HepG2 (cell line): ENCODE data around the gene JMJD4. TPM values are rescaled to one million over a fixed set of nuclear protein-coding genes. Genes with fewer than 3 reads are reported as not detected.
A peak's percentile ranks its signal among the peaks of the same experiment; 100 is the strongest.

Source experiments
- ARID2 ChIP-seq: sonication (generic); formaldehyde crosslinking; IDR thresholded peaks from 2 replicates; pipeline ENCODE4 v1.8.1; 2022; ENCODE audit warnings: mild to moderate bottlenecking, missing genetic modification reagents, borderline replicate concordance
- FOXM1 ChIP-seq: sonication (generic); formaldehyde crosslinking; IDR thresholded peaks from 2 replicates; pipeline ENCODE4 v1.5.0; 2020; ENCODE audit warnings: missing genetic modification reagents
- TEAD2 ChIP-seq: sonication (generic); formaldehyde crosslinking; IDR thresholded peaks from 2 replicates; pipeline ENCODE4 v1.9.0; 2021; ENCODE audit warnings: missing genetic modification reagents
- XRCC5 ChIP-seq: fragments of 200-400 bp; formaldehyde crosslinking; optimal IDR thresholded peaks from 2 replicates; pipeline ENCODE3; 2017; ENCODE audit warnings: mild to moderate bottlenecking, low read length
- ZNF124 ChIP-seq: sonication (generic); formaldehyde crosslinking; IDR thresholded peaks from 2 replicates; pipeline ENCODE4 v1.4.0; 2020; ENCODE audit warnings: missing genetic modification reagents
- ZNF138 ChIP-seq: sonication (generic); formaldehyde crosslinking; IDR thresholded peaks from 2 replicates; pipeline ENCODE4 v1.5.0; 2020; ENCODE audit warnings: mild to moderate bottlenecking, low read depth, missing genetic modification reagents
- polyA plus RNA-seq, 8 experiments: library from polyadenylated mRNA; depleted of rRNA in 3 of 8; stranded (reverse) in 7 of 8; unstranded in 1 of 8; fragments of >200 nt; fragmentation: Illumina TruSeq in 4 of 8; extraction: Trizol in 4 of 8; gene quantifications; 2 replicates each; pipeline versions ENCODE4 v1.2.1 to v1.2.3, GENCODE V29; 2011 to 2016; ENCODE audit warnings: low read depth in 4 of 8, missing spikeins in 1 of 8, mixed read lengths in 1 of 8; ENCODE audit not compliant: insufficient read depth in 1 of 8
- total RNA-seq, 5 experiments: library from RNA; depleted of rRNA; stranded (reverse); fragments of >200 nt; fragmentation: Illumina TruSeq; extraction: Trizol; gene quantifications; 2 replicates each; pipeline ENCODE4 v1.2.3, GENCODE V29; 2016; ENCODE audit warnings: low read depth in 1 of 5
- TF ChIP-seq, protein P1 (sequence below): sonication (generic); formaldehyde crosslinking; IDR thresholded peaks from 2 replicates; pipeline ENCODE4 v1.4.0; 2020; ENCODE audit warnings: missing genetic modification reagents
- TF ChIP-seq, protein P2 (sequence below): sonication (generic); formaldehyde crosslinking; IDR thresholded peaks from 2 replicates; pipeline ENCODE4 v1.5.0; 2020; ENCODE audit warnings: mild to moderate bottlenecking, missing genetic modification reagents
- TF ChIP-seq, protein P3 (sequence below): sonication (generic); formaldehyde crosslinking; IDR thresholded peaks from 2 replicates; pipeline ENCODE4 v1.5.0; 2020; ENCODE audit warnings: mild to moderate bottlenecking, missing genetic modification reagents
- TF ChIP-seq, protein P4 (sequence below): sonication (generic); formaldehyde crosslinking; IDR thresholded peaks from 2 replicates; pipeline ENCODE4 v1.8.1; 2022; ENCODE audit warnings: mild to moderate bottlenecking, missing genetic modification reagents
- TF ChIP-seq, protein P5 (sequence below): sonication (generic); formaldehyde crosslinking; IDR thresholded peaks from 2 replicates; pipeline ENCODE4 v1.5.1; 2020; ENCODE audit warnings: missing genetic modification reagents, mild to moderate bottlenecking, borderline replicate concordance

The JMJD4 gene
- total and polyA plus RNA-seq, 2 of the 13 experiments (the other 11 are each of a cell fraction or from before 2014, with no cell fraction given): 10.2 to 29.0 TPM

DNA sequence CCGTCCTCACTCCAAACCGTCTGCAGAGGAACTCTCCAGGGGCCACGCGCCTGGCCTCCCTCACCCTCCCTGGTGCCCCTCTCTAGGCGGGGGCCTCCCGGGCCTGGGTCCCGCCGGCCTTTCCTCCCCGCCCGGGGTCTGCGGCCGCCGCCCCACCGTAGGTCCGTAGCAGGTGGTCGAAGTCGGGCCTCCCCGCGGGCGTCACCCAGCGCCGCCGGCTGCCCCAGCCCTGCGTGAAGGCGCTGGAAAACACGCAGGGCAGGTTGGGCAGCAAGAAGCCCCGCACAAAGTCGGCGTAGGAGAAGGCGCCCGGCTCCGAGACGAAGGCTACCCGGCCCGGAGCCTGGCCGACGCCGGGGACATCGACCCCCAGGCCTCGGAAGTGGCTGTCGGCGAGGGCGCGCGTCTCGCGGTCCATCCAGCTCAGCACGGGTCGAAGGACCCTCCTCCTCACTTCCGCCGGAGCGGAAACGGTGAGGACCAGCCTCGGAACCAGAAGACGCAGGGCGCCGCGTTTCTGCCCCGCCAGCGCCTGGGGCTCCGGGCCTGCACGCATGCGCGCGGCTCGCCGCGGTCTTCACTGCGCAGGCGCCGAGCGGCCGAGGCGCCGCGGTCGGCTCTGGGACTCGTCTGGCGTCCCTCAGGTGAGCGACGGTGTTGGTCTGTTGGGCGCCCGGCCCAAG is at the start of gene JMJD4, which contains the start of gene SNAP47 (continued):
- TF ChIP-seq, protein P1, sequence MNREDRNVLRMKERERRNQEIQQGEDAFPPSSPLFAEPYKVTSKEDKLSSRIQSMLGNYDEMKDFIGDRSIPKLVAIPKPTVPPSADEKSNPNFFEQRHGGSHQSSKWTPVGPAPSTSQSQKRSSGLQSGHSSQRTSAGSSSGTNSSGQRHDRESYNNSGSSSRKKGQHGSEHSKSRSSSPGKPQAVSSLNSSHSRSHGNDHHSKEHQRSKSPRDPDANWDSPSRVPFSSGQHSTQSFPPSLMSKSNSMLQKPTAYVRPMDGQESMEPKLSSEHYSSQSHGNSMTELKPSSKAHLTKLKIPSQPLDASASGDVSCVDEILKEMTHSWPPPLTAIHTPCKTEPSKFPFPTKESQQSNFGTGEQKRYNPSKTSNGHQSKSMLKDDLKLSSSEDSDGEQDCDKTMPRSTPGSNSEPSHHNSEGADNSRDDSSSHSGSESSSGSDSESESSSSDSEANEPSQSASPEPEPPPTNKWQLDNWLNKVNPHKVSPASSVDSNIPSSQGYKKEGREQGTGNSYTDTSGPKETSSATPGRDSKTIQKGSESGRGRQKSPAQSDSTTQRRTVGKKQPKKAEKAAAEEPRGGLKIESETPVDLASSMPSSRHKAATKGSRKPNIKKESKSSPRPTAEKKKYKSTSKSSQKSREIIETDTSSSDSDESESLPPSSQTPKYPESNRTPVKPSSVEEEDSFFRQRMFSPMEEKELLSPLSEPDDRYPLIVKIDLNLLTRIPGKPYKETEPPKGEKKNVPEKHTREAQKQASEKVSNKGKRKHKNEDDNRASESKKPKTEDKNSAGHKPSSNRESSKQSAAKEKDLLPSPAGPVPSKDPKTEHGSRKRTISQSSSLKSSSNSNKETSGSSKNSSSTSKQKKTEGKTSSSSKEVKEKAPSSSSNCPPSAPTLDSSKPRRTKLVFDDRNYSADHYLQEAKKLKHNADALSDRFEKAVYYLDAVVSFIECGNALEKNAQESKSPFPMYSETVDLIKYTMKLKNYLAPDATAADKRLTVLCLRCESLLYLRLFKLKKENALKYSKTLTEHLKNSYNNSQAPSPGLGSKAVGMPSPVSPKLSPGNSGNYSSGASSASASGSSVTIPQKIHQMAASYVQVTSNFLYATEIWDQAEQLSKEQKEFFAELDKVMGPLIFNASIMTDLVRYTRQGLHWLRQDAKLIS: no peak
- TF ChIP-seq, protein P2, sequence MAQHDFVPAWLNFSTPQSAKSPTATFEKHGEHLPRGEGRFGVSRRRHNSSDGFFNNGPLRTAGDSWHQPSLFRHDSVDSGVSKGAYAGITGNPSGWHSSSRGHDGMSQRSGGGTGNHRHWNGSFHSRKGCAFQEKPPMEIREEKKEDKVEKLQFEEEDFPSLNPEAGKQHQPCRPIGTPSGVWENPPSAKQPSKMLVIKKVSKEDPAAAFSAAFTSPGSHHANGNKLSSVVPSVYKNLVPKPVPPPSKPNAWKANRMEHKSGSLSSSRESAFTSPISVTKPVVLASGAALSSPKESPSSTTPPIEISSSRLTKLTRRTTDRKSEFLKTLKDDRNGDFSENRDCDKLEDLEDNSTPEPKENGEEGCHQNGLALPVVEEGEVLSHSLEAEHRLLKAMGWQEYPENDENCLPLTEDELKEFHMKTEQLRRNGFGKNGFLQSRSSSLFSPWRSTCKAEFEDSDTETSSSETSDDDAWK: no peak
- TF ChIP-seq, protein P3, sequence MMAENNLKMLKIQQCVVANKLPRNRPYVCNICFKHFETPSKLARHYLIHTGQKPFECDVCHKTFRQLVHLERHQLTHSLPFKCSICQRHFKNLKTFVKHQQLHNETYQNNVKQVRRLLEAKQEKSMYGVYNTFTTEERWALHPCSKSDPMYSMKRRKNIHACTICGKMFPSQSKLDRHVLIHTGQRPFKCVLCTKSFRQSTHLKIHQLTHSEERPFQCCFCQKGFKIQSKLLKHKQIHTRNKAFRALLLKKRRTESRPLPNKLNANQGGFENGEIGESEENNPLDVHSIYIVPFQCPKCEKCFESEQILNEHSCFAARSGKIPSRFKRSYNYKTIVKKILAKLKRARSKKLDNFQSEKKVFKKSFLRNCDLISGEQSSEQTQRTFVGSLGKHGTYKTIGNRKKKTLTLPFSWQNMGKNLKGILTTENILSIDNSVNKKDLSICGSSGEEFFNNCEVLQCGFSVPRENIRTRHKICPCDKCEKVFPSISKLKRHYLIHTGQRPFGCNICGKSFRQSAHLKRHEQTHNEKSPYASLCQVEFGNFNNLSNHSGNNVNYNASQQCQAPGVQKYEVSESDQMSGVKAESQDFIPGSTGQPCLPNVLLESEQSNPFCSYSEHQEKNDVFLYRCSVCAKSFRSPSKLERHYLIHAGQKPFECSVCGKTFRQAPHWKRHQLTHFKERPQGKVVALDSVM: peak; percentile 62; the same call in 1 of the 2 replicates
- TF ChIP-seq ZNF124 (CRISPR knock-in tag) (no peak; the same call in 1 of the 2 replicates), XRCC5 (peak; percentile 99), ARID2 (0 out of 2 replicates have a peak, but pooled peaks have one; percentile 79), FOXM1 (CRISPR knock-in tag) (no peak), TEAD2 (CRISPR knock-in tag) (no peak), ZNF138 (peak; percentile 89)
- TF ChIP-seq, protein P4, sequence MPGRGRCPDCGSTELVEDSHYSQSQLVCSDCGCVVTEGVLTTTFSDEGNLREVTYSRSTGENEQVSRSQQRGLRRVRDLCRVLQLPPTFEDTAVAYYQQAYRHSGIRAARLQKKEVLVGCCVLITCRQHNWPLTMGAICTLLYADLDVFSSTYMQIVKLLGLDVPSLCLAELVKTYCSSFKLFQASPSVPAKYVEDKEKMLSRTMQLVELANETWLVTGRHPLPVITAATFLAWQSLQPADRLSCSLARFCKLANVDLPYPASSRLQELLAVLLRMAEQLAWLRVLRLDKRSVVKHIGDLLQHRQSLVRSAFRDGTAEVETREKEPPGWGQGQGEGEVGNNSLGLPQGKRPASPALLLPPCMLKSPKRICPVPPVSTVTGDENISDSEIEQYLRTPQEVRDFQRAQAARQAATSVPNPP: peak; percentile 82; the same call in 1 of the 2 replicates
- TF ChIP-seq, protein P5, sequence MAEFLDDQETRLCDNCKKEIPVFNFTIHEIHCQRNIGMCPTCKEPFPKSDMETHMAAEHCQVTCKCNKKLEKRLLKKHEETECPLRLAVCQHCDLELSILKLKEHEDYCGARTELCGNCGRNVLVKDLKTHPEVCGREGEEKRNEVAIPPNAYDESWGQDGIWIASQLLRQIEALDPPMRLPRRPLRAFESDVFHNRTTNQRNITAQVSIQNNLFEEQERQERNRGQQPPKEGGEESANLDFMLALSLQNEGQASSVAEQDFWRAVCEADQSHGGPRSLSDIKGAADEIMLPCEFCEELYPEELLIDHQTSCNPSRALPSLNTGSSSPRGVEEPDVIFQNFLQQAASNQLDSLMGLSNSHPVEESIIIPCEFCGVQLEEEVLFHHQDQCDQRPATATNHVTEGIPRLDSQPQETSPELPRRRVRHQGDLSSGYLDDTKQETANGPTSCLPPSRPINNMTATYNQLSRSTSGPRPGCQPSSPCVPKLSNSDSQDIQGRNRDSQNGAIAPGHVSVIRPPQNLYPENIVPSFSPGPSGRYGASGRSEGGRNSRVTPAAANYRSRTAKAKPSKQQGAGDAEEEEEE (CRISPR knock-in tag): no peak
